ENCODE measurements around the gene KCNS1.

DNA sequence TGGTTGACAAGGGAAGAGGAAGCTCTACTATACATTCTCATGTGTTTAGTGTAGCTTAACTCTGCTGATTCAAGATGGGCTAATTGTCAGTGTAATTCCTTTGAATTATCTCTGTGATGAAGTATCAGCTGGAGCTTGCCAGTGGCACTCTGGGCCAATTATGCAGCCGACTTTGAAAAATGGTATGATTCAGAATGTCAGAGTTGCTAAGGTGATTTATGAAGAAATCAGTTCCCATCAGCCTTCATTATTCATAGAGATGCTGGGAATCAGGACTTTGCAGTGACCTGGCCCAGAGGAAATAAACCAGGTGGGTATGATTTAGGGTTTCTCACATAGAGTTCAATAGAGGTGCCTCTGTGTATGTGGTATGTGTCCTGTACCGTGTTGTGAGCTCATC, 33.4 kb downstream of the KCNS1 start:
- TF ChIP-seq, protein P1, sequence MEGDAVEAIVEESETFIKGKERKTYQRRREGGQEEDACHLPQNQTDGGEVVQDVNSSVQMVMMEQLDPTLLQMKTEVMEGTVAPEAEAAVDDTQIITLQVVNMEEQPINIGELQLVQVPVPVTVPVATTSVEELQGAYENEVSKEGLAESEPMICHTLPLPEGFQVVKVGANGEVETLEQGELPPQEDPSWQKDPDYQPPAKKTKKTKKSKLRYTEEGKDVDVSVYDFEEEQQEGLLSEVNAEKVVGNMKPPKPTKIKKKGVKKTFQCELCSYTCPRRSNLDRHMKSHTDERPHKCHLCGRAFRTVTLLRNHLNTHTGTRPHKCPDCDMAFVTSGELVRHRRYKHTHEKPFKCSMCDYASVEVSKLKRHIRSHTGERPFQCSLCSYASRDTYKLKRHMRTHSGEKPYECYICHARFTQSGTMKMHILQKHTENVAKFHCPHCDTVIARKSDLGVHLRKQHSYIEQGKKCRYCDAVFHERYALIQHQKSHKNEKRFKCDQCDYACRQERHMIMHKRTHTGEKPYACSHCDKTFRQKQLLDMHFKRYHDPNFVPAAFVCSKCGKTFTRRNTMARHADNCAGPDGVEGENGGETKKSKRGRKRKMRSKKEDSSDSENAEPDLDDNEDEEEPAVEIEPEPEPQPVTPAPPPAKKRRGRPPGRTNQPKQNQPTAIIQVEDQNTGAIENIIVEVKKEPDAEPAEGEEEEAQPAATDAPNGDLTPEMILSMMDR (conservative IDR thresholded peaks at IDR 0.05; ENCODE audit: low read length) = no peak
- no peak for TF ChIP-seq EZH2phosphoT487 (IDR thresholded peaks at IDR 0.05; ENCODE audit: borderline replicate concordance, low read depth, low read length)
